ENCODE results near the gene NRP2.

- TF ChIP-seq EZH2 (IDR thresholded peaks at IDR 0.05; ENCODE audit: insufficient read depth, low read length) (no peak), CTCF (IDR thresholded peaks at IDR 0.05; ENCODE audit: insufficient read depth, low read depth, low read length) (no peak)
Observed at GRCh38 chr2:205654878-205655605, 27.3 kb upstream of the NRP2 start.

All from astrocyte (in vitro differentiated cells and primary cell).